Gastrocnemius medialis (tissue), 4 donors: Measurements from ENCODE around the gene OR52W1.

Experiments
- POLR2A ChIP-seq, 2 donors: fragments of 450-650 bp; IDR thresholded peaks; one replicate each; pipeline ENCODE4 v1.6.1; 2017; ENCODE audit warnings: antibody characterized with exemption in 2 of 2, mild to moderate bottlenecking in 2 of 2, moderate library complexity in 2 of 2
- TF ChIP-seq, protein P1 (sequence below), 5 experiments: fragments of 450-650 bp in 3 of 5; fragments of 200-600 bp in 2 of 5; sonication (generic) in 2 of 5; IDR thresholded peaks in 4 of 5; conservative IDR thresholded peaks in 1 of 5; 1 replicate in 4 of 5; 2 replicates in 1 of 5; pipeline ENCODE4 v1.5.1; 2016 to 2019; ENCODE audit warnings: antibody characterized with exemption in 5 of 5, mild to moderate bottlenecking in 3 of 5, moderate library complexity in 3 of 5

DNA sequence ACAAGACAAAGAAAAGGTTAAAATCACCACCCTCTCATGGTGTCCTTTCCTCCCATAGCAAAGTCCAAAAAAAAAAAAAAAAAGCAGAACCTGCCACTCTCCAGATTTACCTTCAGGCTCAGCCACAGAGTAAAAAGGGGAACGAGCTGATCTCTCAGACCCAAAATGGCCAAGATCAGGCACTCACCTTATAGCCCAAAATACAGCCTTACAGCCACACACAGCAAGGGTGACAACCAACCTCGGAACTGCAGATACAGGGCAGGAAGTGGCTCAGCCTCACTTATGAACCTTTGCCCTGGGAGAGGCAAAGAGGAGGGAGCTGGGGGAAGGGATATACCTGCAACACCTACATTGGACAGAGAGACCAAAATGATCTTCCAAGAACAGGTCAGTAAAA, 30.9 kb downstream of the OR52W1 start:
- no peak for TF ChIP-seq POLR2A (IDR thresholded peaks at IDR 0.05)
- TF ChIP-seq, protein P1, sequence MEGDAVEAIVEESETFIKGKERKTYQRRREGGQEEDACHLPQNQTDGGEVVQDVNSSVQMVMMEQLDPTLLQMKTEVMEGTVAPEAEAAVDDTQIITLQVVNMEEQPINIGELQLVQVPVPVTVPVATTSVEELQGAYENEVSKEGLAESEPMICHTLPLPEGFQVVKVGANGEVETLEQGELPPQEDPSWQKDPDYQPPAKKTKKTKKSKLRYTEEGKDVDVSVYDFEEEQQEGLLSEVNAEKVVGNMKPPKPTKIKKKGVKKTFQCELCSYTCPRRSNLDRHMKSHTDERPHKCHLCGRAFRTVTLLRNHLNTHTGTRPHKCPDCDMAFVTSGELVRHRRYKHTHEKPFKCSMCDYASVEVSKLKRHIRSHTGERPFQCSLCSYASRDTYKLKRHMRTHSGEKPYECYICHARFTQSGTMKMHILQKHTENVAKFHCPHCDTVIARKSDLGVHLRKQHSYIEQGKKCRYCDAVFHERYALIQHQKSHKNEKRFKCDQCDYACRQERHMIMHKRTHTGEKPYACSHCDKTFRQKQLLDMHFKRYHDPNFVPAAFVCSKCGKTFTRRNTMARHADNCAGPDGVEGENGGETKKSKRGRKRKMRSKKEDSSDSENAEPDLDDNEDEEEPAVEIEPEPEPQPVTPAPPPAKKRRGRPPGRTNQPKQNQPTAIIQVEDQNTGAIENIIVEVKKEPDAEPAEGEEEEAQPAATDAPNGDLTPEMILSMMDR (IDR thresholded peaks at IDR 0.05 in 4 of 5, conservative IDR thresholded peaks at IDR 0.05 in 1 of 5) = no peak
